Stimulated activated CD8-positive, alpha-beta memory T cell treated with anti-CD3 and anti-CD28 coated beads, Interleukin-4, amount 100 ng/mL, for 24 hours (primary cell): Measurements from ENCODE around the gene TSNAXIP1.

Experiments
- DNase-seq: peaks from one replicate; pipeline ENCODE4 v3.0.0-alpha.2; 2020; ENCODE audit warnings: low read depth

The TSNAXIP1 gene, protein sequence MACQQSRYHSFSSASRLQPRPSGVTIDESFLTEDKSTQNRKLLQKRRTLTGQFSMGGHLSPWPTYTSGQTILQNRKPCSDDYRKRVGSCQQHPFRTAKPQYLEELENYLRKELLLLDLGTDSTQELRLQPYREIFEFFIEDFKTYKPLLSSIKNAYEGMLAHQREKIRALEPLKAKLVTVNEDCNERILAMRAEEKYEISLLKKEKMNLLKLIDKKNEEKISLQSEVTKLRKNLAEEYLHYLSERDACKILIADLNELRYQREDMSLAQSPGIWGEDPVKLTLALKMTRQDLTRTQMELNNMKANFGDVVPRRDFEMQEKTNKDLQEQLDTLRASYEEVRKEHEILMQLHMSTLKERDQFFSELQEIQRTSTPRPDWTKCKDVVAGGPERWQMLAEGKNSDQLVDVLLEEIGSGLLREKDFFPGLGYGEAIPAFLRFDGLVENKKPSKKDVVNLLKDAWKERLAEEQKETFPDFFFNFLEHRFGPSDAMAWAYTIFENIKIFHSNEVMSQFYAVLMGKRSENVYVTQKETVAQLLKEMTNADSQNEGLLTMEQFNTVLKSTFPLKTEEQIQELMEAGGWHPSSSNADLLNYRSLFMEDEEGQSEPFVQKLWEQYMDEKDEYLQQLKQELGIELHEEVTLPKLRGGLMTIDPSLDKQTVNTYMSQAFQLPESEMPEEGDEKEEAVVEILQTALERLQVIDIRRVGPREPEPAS

DNA sequence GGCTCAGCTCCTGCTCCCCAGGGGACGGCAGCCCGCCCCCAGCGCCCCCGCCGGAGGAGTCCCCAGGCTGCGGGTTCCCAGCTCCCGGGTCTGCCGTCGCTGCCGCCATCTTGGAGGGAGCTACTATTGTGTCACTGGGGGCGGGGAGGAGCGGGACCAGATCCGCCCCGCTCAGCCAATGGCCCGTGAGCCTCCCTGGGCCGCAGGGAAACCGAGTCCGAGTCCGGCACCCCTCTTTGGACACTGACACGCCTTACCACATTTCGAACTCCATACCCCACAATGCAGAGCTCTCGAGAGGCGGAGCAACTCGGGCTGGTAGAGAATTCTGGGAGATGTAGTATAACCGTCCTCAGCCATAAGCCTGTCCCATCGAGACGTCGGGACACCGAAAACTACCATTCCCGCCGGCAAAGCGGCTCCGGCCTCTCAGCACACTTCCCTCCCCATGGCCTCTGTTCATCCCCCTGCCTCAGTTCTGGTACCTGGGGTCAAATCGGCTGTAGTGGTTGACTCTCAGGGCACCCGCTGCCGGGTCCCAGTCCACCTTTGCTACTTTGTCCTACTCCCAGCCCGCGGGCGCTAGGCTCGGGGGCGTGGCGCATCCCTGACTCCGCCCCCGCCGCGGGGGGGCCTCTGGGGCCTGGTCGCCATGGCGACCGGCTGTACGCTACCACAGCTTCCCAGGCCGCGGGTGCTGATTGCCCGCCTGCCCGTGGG lies at the start of gene TSNAXIP1, which contains the start of gene RANBP10:
TSS of gene TSNAXIP1 (plus strand) at position 462 of the 720 bp plus-strand sequence. CDS start 261 bp downstream, outside the sequence.
TSS of gene RANBP10 (minus strand) at position 133 of the 720 bp plus-strand sequence. CDS start at position 109, 24 bp downstream.
- DNase-seq, result peak; percentile 93

DNA sequence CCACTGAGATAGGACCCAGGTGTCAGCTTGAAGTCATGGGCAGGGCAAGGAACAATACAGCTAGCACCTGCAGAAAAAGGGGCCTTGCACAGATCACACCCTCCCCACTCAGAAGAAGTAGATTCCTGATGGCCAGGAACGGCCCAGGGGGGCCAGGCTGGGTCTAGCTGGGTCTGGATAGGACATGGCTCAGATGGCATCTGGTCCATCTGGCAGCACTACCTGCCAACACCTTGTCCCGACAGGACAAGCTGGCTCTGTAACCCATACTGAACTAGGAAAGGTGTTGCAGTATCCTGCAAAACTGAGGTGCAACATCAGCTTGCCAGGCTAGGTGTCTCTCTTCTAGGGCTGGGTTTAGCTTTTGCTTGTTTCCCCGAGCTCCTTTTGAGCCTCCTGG lies 48.7 kb upstream of the TSNAXIP1 start:
- DNase-seq, result no peak

DNA sequence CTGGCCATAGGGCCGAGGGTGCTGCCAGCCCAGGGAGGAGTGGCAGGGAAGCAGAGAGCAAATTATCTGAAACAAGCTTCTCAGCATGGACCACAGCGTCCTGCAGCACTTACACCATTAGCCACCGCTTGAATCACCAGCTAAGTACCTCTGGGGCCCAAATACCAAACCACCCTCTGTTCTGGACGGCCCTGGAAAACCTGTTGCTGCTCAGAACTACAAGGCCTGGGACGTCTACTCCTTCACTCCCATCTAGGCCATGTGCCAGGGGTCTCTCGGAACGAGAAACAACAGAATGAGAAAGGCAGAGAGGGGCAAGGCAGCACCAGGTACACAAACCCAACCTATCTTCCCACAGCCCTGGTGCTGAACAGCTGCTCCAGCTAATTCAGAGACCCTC lies 47.7 kb upstream of the TSNAXIP1 start:
- no peak for DNase-seq

DNA sequence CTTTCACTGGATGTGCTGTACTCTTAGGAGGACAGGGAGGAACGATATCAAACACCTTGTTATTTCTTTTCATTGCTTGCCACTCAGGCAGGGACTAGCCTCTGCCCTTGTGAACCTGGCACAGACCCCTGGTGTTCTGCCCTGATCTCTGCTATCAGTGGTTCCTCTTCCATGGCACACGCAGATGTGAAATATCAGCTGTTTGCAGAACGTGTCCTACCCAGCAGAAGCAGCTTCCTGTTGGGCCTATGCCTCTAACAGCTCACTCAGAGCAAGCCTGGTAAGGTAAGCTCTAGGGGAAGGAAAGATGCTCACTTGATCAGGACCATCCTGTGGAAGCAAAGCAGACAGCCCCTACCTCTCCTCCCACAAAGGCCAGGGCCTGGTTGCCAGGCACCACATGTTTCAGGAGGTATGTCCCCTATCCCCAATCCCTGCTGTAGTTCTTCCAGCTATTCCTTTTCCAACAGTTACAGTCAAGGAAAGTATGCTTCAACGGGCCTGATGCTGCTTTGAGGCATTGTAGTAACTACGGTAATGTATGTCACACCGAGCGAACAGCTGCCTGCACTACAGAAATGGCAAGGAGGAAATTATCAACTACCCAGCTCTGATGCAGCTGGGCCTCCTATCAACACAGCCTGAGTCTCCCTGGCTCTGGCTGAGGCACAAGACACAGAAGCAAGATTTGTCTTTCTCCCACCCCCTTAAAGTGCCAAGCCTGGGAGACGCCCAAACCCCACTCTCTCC lies 46.3 kb upstream of the TSNAXIP1 start:
- no peak for DNase-seq

DNA sequence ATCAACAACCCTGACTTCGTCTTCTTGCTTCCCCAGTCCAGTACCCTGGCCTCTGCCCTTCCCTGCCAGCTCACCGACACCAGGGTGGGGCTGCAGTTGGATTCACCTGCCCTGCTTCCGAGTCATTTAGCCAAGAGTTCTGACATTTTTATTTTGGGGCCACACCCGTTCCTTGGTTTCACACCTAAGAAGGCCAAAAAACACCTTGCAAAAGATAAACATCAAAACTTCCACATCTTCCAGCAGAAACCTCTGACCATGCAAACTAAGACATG lies 45.8 kb upstream of the TSNAXIP1 start:
- DNase-seq, result no peak

DNA sequence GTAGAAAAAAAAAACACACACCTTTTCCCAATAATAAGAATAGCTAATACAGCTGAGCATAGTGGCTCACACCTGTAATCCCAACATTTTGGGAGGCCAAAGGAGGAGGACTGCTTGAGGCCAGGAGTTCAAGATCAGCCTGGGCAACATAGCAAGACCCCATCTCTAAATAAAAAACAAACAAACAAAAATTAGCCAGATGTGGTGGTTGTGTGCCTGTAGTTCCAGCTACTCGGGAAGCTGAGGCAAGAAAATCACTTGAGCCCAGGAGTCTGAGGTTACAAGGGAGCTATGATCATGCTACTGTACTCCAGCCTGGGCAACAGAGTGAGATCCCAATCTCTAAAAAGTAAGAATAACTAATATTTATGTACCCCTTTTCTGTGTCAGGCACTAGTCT lies 44.8 kb upstream of the TSNAXIP1 start:
- DNase-seq, result no peak

DNA sequence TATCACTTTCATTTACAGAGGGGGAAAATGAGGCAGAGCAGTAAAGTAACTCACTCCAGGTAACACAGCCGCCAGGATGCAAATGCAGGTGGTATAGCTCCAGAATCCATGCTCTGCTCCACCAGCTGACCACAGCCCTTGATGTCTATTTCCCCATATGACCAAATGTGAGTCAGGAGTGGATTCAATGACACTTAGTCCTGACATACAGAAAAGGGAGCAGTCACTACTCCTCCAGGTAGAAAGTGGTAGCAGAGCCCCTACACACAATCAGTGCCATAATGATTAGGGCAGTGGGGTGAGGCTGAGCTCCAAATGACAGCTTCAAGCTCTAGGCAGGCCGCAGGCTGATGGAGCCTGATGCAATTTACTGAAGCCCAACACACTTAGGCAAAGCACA lies 44.3 kb upstream of the TSNAXIP1 start:
- DNase-seq, result no peak

DNA sequence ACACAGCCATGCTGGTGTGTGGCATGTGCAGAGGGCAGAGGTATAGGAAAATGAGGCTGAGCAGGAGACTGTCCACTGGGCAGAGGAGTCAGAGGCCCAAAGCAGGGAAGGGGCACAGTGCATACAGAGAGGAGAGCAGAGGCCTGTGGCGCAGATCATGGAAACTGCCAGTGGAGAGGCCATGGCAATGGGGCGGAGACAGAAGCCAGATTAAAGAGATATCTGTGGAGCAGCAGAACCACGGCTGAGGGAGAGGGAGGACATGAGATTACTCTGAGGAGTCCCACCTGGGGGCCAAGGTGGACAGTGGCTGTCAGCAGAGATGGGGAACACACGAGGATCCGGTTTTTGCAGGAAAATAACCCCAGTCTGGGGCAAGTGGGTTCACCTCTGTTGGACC lies 43.6 kb upstream of the TSNAXIP1 start:
- DNase-seq, result no peak

DNA sequence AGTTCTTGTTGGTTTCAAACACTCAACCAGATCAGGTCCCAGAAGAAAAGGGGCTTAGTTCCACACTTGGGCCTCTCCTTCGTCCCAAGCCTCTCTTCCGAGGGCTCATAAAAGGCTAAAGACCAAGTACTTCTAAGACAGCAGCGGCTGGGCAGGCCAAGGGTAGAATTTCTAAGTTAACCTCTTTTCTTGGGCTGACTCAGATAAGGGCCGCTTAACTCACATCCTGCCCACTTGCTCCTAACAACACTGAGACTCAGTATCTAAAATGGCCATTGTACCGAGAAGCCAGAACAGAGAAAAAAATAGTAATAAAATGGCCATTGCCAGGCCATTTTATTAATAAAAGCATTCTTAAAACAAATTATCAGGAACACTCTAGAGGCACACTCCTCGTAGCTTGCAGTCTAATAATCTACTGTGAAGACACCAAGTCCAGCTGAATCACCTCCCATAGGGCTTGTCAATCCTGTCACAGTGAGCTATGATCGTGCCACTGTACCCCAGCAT lies 42.5 kb upstream of the TSNAXIP1 start:
- DNase-seq, result no peak

DNA sequence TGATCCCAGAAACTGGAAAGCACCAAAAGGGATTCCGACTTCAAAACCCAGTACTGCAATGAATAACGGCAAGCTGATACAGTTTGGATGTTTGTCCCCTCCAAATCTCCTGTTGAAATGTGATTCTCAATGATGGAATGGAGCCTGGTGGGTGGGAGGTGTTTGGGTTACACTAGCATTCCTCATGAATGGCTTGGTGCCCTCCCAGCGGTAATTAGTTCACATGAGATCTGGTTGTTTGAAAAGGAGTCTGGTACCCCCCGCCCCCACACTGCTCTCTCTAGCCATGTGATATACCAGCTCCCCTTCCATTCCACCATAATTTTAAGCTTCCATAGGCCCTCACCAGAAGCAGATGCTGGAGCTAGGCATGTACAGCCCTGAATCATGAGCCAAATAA lies 40.4 kb upstream of the TSNAXIP1 start:
- DNase-seq, result no peak

DNA sequence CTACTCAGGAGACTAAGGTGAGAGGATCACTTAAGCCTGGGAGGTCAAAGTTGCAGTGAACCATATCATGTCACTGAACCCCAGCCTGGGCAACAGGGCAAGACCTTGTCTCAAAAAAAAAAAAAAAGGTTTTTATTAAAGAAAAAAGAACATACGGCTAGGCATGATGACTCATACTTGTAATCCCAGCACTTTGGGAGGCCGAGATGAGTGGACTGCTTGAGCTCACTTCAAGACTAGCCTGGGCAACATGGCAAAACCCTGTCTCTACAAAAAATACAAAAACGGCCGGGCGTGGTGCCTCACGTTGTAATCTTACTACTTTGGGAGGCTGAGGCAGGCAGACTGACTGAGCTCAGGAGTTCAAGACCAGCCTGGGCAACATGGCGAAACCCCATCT lies 38.7 kb upstream of the TSNAXIP1 start:
- DNase-seq, result no peak

DNA sequence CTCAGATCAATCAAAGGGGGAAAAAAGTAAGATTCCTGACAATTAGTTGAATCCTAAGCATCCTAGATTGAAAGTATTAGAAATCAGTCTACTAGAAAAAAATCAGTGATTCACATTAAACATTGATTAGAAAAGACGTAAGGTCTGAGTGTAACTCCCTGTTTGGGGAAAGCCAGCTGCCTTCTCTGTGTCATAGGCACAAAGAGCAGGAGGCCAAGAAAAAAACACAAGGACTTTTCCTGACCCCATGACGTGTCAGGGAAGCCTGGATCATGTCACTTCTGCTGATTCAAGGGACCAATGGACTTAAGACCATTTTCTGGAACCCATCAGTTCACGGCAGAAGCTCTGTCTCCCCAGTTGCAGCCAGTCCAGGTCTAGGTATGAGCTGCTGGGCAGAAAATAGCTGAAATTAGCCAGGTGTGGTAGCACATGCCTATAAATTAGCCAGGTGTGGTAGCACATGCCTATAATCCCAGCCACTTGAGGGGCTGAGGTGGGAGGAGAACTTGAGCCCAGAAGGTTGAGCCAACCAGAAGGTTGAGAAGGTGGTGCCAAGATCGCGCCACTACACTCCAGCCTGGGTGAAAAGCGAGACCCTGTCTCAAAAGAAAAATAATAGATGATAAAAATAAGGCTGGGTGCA lies 36.2 kb upstream of the TSNAXIP1 start:
- DNase-seq, result no peak

DNA sequence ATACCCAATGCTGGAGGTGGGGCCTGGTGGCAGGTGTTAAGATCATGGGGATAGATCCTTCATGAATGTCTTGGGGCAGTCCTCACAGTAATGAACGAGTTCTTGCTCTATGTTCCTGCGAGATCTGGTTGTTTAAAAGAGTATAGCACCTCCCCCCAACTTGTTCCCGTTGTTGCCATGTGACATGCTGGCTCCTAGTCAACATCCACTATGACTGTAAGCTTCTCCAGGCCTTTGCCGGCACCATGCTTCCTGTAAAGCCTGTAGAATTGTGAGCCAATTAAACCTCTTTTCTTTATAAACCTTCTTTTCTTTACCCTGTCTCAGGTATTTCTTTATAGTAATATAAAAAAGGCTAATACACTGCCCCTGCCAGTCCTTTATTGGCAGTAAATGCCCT lies 33.6 kb upstream of the TSNAXIP1 start:
- DNase-seq, result no peak

DNA sequence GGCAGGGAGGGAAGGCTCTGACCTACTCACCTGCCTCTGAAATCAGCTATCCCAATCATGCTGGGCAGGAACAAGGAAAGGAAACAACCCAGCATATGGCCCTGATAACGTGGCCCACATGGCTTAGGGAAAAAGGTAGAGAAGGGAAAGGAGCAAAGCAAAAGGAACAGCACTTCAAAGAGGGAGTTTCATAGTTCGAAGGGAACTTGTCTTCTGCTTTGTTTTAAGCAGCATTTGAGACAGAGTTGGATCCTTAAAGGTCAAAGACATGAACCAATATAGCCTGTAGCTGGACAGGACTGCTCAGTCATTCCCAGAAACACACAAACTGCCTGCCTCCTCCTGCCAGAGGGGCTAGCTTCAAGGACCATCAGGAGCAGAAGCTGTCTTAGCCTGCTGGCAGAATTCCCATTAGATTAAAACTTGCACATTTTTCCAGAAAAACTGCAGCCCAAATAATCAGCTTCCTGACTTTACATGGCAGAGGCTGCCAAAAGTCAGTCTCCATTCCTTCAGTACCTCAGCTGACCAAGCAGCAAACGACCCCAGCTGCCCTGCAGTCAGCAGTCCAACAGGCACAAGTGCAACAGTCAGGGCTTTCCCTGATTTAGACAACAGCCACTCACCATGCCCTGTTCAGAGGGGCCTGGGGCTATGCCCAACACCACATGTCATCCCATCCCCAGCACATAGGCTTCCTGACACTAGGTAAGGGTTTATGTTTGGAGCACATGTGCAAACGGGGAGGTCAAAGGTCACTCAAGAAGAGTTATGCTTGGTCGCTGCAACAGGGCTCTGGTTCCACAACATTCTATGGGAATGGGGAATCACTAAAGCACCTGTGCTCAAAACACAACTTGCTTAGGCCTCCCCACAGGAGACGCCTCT lies 32.9 kb upstream of the TSNAXIP1 start:
- DNase-seq, result no peak

DNA sequence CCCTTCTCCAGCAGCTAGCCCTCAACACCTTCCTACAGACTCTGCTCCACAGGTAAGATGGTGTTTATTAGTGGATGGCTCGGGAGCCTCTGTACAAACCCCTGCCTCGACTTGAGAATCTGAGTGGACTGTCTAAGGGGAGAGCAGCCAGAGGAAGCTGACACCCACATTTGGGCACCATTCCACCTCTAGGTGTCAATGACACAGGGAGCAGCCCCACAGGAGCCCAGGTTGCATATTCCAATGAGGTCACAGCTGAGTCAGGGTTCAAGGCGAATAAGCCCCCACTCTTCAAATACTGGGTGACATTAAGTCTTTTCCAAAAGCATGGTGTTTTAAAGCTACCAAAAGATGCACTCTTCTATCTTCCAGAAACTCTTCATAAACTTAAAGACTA lies 32.2 kb upstream of the TSNAXIP1 start:
- no peak for DNase-seq

DNA sequence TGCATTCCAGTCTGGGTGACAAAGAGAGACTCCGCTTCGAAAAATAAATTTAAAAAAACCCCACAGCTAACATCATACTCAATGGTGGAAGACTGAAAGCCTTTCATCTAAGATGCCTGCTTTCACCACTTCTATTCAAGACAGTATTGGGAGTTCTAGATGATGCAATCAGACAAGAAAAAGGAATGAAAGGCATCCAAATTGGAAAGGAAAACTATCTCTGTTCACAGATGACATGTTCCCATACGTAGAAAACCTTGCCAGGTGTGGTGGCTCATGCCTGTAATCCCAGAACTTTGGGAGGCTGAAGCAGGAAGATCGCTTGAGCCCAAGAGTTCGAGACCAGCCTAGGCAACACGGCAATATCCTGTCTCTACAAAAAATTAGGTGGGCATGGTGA lies 31.4 kb upstream of the TSNAXIP1 start:
- DNase-seq, result no peak

DNA sequence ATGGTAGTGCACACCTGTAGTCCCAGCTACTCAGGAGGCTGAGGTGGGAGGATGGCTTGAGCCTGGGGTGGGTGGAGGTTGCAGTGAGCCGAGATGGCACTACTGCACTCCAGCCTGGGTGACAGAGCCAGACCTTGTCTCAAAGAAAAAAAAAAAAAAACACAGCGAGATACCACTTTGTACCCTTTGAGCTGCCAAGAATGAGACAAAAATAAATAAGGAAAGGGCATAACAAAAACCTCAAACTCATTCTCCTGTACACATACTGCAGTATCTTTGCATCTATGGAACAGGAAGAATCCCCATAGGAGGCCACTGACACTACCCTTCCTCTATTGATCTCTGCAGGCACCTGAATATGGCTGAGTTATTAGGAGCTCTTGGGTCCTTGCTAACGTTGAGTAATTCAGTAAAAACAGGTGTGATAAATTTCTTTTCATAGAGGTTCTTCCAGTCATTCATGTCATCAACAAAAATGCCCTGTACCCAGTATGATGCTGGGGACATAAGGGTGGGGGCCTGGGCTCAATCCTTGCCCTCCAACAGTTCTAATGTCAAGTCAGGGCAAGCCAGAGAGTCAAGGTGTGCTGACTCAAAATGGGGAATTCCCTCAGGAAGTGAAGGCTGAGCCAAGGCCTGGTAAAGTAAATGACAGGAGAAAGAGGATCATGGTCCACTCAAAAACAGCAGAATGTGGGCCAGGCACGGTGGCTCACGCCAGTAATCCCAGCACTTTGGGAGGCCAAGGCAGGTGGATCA lies 27.3 kb upstream of the TSNAXIP1 start:
- DNase-seq, result no peak

DNA sequence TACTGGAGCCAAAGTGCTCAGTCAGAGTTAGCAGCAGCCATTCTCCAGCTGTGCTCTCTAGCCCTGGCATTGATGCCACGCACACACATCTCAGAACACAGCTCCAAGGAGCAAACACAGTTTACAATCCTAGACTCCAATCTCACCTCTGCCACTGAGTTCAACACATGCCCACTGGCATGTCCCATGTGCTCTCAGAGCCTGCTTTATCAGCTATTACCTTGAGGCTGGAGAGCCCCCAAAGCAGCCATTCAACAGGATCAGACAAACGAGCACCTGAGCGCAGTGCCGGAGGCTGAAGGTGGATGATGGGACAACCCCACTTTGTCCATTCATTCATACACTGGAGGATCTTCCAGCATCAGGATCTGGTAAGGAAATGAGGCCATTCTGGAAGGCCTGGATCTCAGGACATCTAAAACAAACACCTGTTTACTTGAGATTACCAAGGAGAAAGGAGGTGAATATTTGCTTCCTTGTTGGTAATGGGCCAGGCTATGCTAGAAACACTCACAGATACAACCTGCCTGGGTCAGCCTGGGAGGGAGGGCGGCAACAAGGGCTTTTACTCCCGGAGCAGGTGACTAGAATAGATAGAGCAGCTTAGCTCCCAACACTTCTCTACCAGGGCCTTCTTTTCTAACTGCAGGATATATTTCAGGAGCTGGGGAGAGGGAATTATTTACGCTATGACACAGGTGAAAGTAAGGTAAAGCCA lies 25.7 kb upstream of the TSNAXIP1 start:
- no peak for DNase-seq

DNA sequence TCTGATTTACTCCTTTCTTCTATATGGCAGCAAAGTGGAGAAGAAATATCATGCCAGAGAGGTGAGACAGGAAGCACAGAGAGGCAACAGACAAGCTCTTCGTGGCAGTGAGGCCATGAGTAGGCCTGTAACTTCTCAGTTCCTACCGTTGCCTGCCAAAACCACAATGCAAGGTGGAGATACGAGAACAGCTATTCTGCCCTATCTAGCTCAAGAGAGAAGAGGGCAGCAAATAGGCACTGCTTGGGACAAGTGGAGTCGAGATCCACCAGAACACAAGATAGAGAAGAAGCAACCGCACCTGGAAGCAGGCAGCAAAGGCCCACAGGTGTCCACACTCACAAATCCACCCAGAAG lies 25.1 kb upstream of the TSNAXIP1 start:
- no peak for DNase-seq
